Stomach smooth muscle (tissue), 2 donors: ENCODE results near the gene MORN1.

Source experiments
- H3K27ac ChIP-seq: one replicate; pipeline ENCODE4 v1.7.0; 2013; ENCODE audit warnings: mild to moderate bottlenecking, low read length, inconsistent platforms
- H3K27me3 ChIP-seq, 2 donors: one replicate each; pipeline ENCODE4 v1.7.0; 2013; ENCODE audit warnings: low read length in 2 of 2; ENCODE audit not compliant: insufficient read depth in 2 of 2, control insufficient read depth in 1 of 2
- H3K36me3 ChIP-seq, 2 donors: one replicate each; pipeline ENCODE4 v1.7.0; 2013; ENCODE audit warnings: low read length in 2 of 2; ENCODE audit not compliant: control insufficient read depth in 2 of 2, insufficient read depth in 2 of 2
- H3K4me1 ChIP-seq: one replicate; pipeline ENCODE4 v1.7.0; 2013; ENCODE audit warnings: low read length; ENCODE audit not compliant: control insufficient read depth, insufficient read depth
- H3K4me3 ChIP-seq, 2 donors: one replicate each; pipeline ENCODE4 v1.7.0; 2013; ENCODE audit warnings: low read length in 2 of 2
- H3K9ac ChIP-seq, 2 donors: one replicate each; pipeline ENCODE4 v1.7.0; 2013; ENCODE audit warnings: low read length in 2 of 2, mild to moderate bottlenecking in 1 of 2
- H3K9me3 ChIP-seq, 2 donors: one replicate each; pipeline ENCODE4 v1.7.0; 2013; ENCODE audit warnings: low read length in 2 of 2; ENCODE audit not compliant: control insufficient read depth in 2 of 2
- donor health status: healthy.
- donor health status: Pancreatic carcinoma.

The MORN1 gene

DNA sequence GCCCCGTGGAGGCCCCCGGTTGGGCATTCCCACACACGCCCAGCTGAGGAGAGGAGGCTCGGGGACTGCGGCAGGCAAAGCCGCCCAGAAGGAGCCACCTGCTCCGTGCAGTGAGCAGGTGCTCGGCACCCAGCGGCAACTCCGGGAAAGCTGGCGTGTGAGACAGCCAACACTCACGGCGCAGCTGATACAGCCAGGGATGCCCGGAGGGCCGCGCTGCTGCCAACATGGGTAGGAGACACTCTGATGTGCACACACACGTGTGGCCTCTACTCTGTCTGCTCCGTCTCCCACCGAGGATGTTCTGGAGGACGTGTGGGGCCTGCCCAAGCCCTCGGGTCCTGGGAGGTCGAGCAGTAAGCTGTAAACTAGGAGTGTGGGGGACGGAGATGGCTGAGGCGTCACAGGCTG, 12.9 kb downstream of the MORN1 start:
- no peaks in the 10 kb centered on the region for H3K36me3 ChIP-seq
- no peaks in the 10 kb centered on the region for H3K27me3 ChIP-seq
- H3K27ac ChIP-seq: no peak overlapping the region
- H3K4me3 ChIP-seq: no peak overlapping the region
- H3K9me3 ChIP-seq: no peaks in the 10 kb centered on the region
- H3K9ac ChIP-seq: no peak overlapping the region
- H3K4me1 ChIP-seq: peaks cover 11% of the 10 kb centered on the region

DNA sequence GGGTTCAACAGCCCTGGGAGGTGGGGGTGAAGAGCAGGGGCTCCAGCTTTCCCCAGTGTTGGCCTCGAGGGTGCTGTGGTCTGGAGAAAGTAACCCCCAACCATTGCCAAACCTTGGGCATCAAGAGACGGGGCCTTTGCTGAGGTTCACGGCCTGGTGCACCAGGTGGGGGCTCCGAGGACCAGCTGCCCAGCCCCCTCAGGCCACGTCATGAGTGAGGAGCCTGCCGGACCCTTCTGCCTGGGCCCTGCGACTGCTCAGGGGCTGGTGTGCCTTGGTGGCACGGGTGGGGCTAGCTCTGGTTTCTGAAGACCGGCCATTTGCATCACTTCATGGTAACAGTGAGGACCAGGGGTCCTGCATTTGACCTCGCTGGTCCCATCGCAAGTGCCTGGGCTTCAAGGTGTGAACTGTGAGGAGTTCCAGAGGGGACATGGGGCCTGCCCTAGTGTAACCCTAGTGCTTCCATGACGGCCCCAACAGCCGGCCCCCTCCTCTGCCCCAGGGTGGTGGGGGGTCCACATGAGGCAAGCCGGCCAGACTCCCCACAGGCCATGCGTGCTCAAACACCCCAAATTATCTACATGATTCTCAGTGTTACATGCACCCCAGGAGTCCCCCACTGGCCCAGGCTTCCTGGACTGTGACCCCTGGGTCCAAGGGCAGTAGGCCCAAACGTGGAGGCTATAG, 13.5 kb downstream of the MORN1 start:
- H3K4me3 ChIP-seq: no peak overlapping the region
- H3K9ac ChIP-seq: no peak overlapping the region
- no peaks in the 10 kb centered on the region for H3K36me3 ChIP-seq
- no peaks in the 10 kb centered on the region for H3K9me3 ChIP-seq
- H3K4me1 ChIP-seq: peaks cover 11% of the 10 kb centered on the region
- H3K27me3 ChIP-seq: no peaks in the 10 kb centered on the region
- H3K27ac ChIP-seq: no peak overlapping the region

DNA sequence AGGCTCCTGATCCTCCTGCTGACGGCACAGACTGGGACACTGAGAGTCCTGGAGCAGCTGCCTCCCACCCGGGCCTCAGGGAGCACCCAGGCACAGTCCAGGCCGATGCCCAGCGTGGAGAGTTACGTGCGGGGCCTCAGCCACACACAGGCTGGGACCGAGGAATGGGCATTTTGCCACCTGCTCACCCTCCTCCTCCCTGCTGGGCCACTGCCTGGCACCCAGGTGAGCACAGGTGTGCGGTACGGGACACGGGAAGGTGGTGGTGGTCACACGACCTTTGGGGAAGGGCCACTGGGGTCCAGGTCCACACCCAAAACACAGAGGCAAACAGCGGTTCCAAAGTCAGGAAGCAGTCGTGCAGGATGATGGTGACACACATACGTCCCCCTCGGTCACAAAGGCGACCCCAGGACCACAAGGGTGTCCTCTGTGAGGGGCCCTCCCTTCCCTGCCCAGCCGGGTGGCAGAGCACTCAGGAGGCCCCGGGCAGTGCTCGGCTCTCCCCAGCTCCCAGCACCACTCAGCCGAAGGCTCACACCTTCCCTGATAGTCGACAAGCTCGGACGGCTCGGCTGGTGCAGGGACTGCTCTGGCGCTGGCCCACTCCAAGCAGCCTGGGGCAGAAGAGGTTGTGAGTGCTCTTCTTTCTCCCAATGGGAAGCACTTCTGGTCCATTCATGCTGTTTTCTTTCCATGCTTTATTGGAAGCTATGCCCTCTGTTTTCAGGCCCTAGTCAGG, 14.3 kb downstream of the MORN1 start:
- H3K27ac ChIP-seq: no peak overlapping the region
- H3K4me3 ChIP-seq: no peak overlapping the region
- no peak overlapping the region for H3K9ac ChIP-seq
- H3K4me1 ChIP-seq: peaks cover 10% of the 10 kb centered on the region
- H3K27me3 ChIP-seq: no peaks in the 10 kb centered on the region
- peaks cover under 1 to 2% of the 10 kb centered on the region in 2 donors for H3K36me3 ChIP-seq
- no peaks in the 10 kb centered on the region for H3K9me3 ChIP-seq

DNA sequence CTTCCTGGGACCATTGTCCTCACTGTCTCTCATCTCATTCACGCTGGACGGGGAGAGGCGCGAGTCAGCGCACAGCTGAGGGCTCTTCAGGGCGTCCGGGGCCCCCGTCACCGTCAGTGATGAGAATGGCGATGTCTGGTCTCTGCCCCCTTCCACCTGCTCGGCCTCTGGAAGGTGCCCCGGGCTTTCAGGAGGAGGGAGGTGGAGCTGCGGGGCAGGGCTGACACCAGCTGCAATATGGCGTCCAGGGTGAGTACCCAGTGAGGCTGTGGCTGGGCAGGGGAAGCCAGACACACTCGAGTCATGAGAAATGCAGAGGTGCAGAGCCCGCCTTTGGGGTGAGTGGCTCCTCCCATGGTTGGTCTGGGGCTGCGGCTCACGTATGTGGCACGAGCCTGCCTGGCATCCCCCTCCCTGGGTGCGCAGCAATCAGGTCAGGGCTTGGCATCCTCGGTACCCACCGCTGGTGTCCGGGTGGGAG, 15.1 kb downstream of the MORN1 start:
- no peaks in the 10 kb centered on the region for H3K9me3 ChIP-seq
- H3K4me3 ChIP-seq: no peak overlapping the region
- H3K27me3 ChIP-seq: no peaks in the 10 kb centered on the region
- H3K27ac ChIP-seq: no peak overlapping the region
- H3K4me1 ChIP-seq: peaks cover 2% of the 10 kb centered on the region
- no peak overlapping the region for H3K9ac ChIP-seq
- peaks cover 4 to 5% of the 10 kb centered on the region in 2 donors for H3K36me3 ChIP-seq

DNA sequence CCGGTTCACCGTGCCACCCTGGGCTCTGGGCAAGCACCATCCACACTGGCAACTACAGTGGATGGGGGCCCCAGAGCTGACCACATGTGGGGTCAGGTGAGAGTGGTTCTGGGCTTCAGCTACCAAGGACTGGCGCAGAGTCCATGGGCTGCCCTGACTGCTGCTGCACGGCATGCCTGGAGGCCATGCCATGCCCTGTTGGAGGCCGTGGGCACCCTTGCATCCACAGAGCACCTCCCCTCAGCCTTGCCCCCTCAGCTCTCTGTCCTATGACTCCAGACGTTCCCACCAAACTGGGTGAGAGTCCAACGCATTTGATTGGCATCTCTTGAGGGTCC, 15.5 kb downstream of the MORN1 start:
- Histone ChIP-seq H3K27ac (no peak overlapping the region), H3K4me1 (no peaks in the 10 kb centered on the region), H3K36me3 (peaks cover 4 to 6% of the 10 kb centered on the region in 2 donors), H3K4me3 (no peak overlapping the region), H3K27me3 (no peaks in the 10 kb centered on the region), H3K9ac (no peak overlapping the region), H3K9me3 (no peaks in the 10 kb centered on the region)

- Histone ChIP-seq H3K27me3 (no peaks in the 10 kb centered on the region), H3K4me1 (no peaks in the 10 kb centered on the region), H3K4me3 (no peak overlapping the region), H3K9ac (no peak overlapping the region), H3K9me3 (no peaks in the 10 kb centered on the region), H3K36me3 (peaks cover 4 to 6% of the 10 kb centered on the region in 2 donors), H3K27ac (no peak overlapping the region)
Measured at GRCh38 chr1:2375246-2375922, 16.0 kb downstream of the MORN1 start.

- H3K36me3 ChIP-seq: peaks cover 4 to 6% of the 10 kb centered on the region in 2 donors
- H3K27ac ChIP-seq: no peak overlapping the region
- H3K9me3 ChIP-seq: no peaks in the 10 kb centered on the region
- H3K4me1 ChIP-seq: no peaks in the 10 kb centered on the region
- H3K27me3 ChIP-seq: no peaks in the 10 kb centered on the region
- no peak overlapping the region for H3K9ac ChIP-seq
- H3K4me3 ChIP-seq: no peak overlapping the region
Measured at GRCh38 chr1:2374252-2375155, 16.9 kb downstream of the MORN1 start.

DNA sequence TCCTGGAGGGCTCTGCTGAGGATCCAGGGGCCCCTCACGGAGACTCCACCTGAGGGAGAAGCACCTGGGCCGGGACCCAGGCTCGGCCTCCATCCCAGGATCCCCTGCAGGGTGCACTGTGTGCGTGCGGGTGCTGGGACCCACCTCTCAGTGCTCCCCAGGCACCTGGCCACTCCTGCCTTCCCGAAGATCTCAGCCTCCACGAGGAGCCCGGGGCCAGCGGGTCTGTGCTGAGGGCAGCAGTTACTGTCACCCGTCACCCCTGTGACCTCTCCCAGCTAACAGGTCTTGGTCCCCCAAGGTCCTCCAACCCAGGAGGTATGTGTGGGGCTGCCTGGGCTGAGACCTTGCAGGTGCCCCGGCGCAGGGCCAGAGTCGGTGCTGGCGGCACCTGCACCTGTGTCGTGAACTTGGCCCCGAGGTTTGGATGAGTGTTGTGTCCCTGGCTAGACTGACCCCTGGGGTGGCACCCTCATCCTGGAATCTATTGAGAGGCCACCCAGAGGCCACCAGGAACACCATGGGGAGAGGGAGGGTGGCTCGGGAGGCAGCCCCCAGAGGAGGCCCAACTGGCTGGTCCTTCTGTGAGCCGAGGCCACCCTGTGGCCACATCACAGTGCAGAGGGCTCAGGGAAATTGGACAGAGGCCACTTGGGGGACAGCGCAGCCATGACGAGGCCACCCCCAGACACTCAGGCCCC, 17.7 kb downstream of the MORN1 start:
- H3K36me3 ChIP-seq: peaks cover 4 to 6% of the 10 kb centered on the region in 2 donors
- H3K9ac ChIP-seq: no peak overlapping the region
- no peaks in the 10 kb centered on the region for H3K9me3 ChIP-seq
- H3K27ac ChIP-seq: no peak overlapping the region
- H3K4me3 ChIP-seq: no peak overlapping the region
- no peaks in the 10 kb centered on the region for H3K27me3 ChIP-seq
- no peaks in the 10 kb centered on the region for H3K4me1 ChIP-seq

GRCh38 chr1:2372551-2373490, 18.5 kb downstream of the MORN1 start:
- peaks cover 4 to 6% of the 10 kb centered on the region in 2 donors for H3K36me3 ChIP-seq

More at GRCh38 chr1:2372551-2373490, 18.5 kb downstream of the MORN1 start:
- Histone ChIP-seq H3K4me1 (no peaks in the 10 kb centered on the region), H3K9ac (no peak overlapping the region), H3K27ac (no peak overlapping the region), H3K9me3 (no peaks in the 10 kb centered on the region), H3K27me3 (no peaks in the 10 kb centered on the region), H3K4me3 (no peak overlapping the region)
